ENCODE measurements around the gene ST13. TPM values are rescaled to one million over a fixed set of nuclear protein-coding genes. Genes with fewer than 3 reads are reported as not detected.

Gene ST13
- total RNA-seq, 1 donor from 2014 or later, result 302 TPM

- no peaks in the 10 kb centered on the region for H3K27me3 Mint-ChIP-seq (ENCODE audit: unreplicated experiment)
- H3K4me3 Mint-ChIP-seq (ENCODE audit: unreplicated experiment), result no peak overlapping the region
- H3K9me3 Mint-ChIP-seq (ENCODE audit: unreplicated experiment), result no peaks in the 10 kb centered on the region
- DNase-seq (ENCODE audit: low spot score), result no peak
- peaks cover 11% of the 10 kb centered on the region for H3K4me1 Mint-ChIP-seq (ENCODE audit: unreplicated experiment)
- H3K27ac Mint-ChIP-seq (ENCODE audit: unreplicated experiment), result no peak overlapping the region
- peaks cover 6% of the 10 kb centered on the region for H3K36me3 Mint-ChIP-seq (ENCODE audit: low read depth, unreplicated experiment)
- no peak for TF ChIP-seq CTCF (IDR thresholded peaks at IDR 0.05; ENCODE audit: unreplicated experiment)
These were observed 33.0 kb downstream of the ST13 start for GRCh38 chr22:40823426-40823825.

DNA sequence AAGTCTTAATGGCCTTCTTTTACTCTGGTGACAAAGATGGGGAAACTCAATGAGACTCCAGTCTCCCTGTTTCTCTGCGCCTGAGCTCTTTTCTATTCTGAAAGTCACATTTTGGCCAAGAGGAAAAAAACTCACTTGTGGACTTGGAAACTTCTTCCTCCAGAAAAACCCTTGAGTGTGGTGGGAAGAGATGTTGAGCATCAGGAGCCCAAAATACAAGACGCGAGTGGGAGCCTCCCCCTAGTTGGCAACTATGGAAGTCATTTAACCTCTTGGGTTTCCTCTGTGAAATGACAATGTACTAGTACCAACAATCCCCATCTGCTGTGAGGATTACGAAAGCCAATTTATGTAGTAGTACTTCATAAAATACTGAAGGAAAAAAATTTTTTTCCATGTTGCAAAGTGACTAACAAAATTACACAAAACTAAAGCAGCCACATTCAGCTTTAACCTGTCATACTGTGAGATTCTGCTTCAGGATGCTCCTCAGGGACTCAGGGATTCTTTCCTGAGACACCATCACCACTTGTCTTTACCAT is 36.8 kb downstream of the ST13 start:
- Mint-ChIP-seq H3K4me3 (ENCODE audit: unreplicated experiment) (peak overlapping the region; percentile 82), H3K4me1 (ENCODE audit: unreplicated experiment) (peaks cover 25% of the 10 kb centered on the region), H3K27ac (ENCODE audit: unreplicated experiment) (no peak overlapping the region), H3K27me3 (ENCODE audit: unreplicated experiment) (no peaks in the 10 kb centered on the region), H3K9me3 (ENCODE audit: unreplicated experiment) (no peaks in the 10 kb centered on the region), H3K36me3 (ENCODE audit: low read depth, unreplicated experiment) (peaks cover 8% of the 10 kb centered on the region)
- TF ChIP-seq CTCF (IDR thresholded peaks at IDR 0.05; ENCODE audit: unreplicated experiment), result no peak
- DNase-seq (ENCODE audit: low spot score), result no peak

GRCh38 chr22:40818747-40819598 is 37.5 kb downstream of the ST13 start, which contains the start of gene SLC25A17:
Gene SLC25A17, minus strand, starts transcription at chr22:40819346. Its CDS starts 98 bp downstream, at chr22:40819248.
- peak; percentile 81 for DNase-seq (ENCODE audit: low spot score)
- H3K9me3 Mint-ChIP-seq (ENCODE audit: unreplicated experiment), result no peaks in the 10 kb centered on the region
- peak within 1 kb of the TSS; percentile 75 for H3K27ac Mint-ChIP-seq (ENCODE audit: unreplicated experiment)
- no peaks in the 10 kb centered on the region for H3K27me3 Mint-ChIP-seq (ENCODE audit: unreplicated experiment)
- H3K4me3 Mint-ChIP-seq (ENCODE audit: unreplicated experiment), result peak within 1 kb of the TSS; percentile 99
- H3K4me1 Mint-ChIP-seq (ENCODE audit: unreplicated experiment), result peaks cover 28% of the 10 kb centered on the region
- no peak for TF ChIP-seq CTCF (IDR thresholded peaks at IDR 0.05; ENCODE audit: unreplicated experiment)
- peaks cover 8% of the 10 kb centered on the region for H3K36me3 Mint-ChIP-seq (ENCODE audit: low read depth, unreplicated experiment)

- Mint-ChIP-seq H3K4me3 (ENCODE audit: unreplicated experiment) (peak overlapping the region; percentile 99), H3K36me3 (ENCODE audit: low read depth, unreplicated experiment) (peaks cover 8% of the 10 kb centered on the region), H3K4me1 (ENCODE audit: unreplicated experiment) (peaks cover 28% of the 10 kb centered on the region), H3K27me3 (ENCODE audit: unreplicated experiment) (no peaks in the 10 kb centered on the region), H3K9me3 (ENCODE audit: unreplicated experiment) (no peaks in the 10 kb centered on the region), H3K27ac (ENCODE audit: unreplicated experiment) (peak overlapping the region; percentile 75)
- no peak for DNase-seq (ENCODE audit: low spot score)
- TF ChIP-seq CTCF (IDR thresholded peaks at IDR 0.05; ENCODE audit: unreplicated experiment), result no peak
These were observed 38.2 kb downstream of the ST13 start for GRCh38 chr22:40818192-40818746.

All from endothelial cell (in vitro differentiated cells).